Suprapubic skin (tissue), 4 donors: ENCODE measurements around the gene PIEZO1. TPM values are rescaled to one million over a fixed set of nuclear protein-coding genes. Genes with fewer than 3 reads are reported as not detected.

ENCODE experiments used
- DNase-seq, 2 donors: peaks; one replicate each; pipeline ENCODE4 v3.0.0-alpha.2; 2019; ENCODE audit warnings: low spot score in 2 of 2
- H3K27ac ChIP-seq: fragments of 200-600 bp; sonication (generic); one replicate; pipeline ENCODE4 v1.5.1; 2019
- H3K27me3 ChIP-seq: fragments of 200-600 bp; sonication (generic); one replicate; pipeline ENCODE4 v1.5.1; 2019
- H3K36me3 ChIP-seq: fragments of 200-600 bp; sonication (generic); one replicate; pipeline ENCODE4 v1.5.1; 2019
- H3K4me1 ChIP-seq: fragments of 200-600 bp; sonication (generic); one replicate; pipeline ENCODE4 v1.5.1; 2019
- H3K4me3 ChIP-seq: fragments of 200-600 bp; sonication (generic); one replicate; pipeline ENCODE4 v1.5.1; 2019; ENCODE audit warnings: mild to moderate bottlenecking
- H3K9me3 ChIP-seq: fragments of 200-600 bp; sonication (generic); one replicate; pipeline ENCODE4 v1.5.1; 2019
- CTCF ChIP-seq, 2 donors: fragments of 200-600 bp in 1 of 2; fragments of 450-650 bp in 1 of 2; sonication (generic) in 1 of 2; IDR thresholded peaks; one replicate each; pipeline ENCODE4 v1.5.1; 2016 to 2019; ENCODE audit warnings: antibody characterized with exemption in 2 of 2, mild to moderate bottlenecking in 1 of 2, moderate library complexity in 1 of 2
- EP300 ChIP-seq: sonication (generic); formaldehyde crosslinking; IDR thresholded peaks from one replicate; pipeline ENCODE4 v1.6.1; 2017; ENCODE audit warnings: antibody characterized with exemption
- POLR2A ChIP-seq, 2 donors: fragments of 450-650 bp; IDR thresholded peaks; one replicate each; pipeline ENCODE4 v1.6.1; 2017; ENCODE audit warnings: antibody characterized with exemption in 2 of 2, mild to moderate bottlenecking in 2 of 2, moderate library complexity in 2 of 2
- POLR2AphosphoS5 ChIP-seq, 3 donors: sonication (generic); formaldehyde crosslinking; IDR thresholded peaks; one replicate each; pipeline ENCODE4 v1.6.1; 2017; ENCODE audit warnings: antibody characterized with exemption in 3 of 3
- WGBS: methylation state at CpG from one replicate; pipeline ENCODE4 v1.1.5; 2018; 5-methylcytosine and 5-hydroxymethylcytosine counted together
- total RNA-seq, 4 donors: library from RNA; depleted of rRNA; stranded (reverse); fragments of >200 nt; gene quantifications; one replicate each; pipeline ENCODE4 v1.1.0, GENCODE V29; 2016

Gene PIEZO1
- total RNA-seq, 4 donors from 2014 or later = 185 to 269 (median 224) TPM

DNA sequence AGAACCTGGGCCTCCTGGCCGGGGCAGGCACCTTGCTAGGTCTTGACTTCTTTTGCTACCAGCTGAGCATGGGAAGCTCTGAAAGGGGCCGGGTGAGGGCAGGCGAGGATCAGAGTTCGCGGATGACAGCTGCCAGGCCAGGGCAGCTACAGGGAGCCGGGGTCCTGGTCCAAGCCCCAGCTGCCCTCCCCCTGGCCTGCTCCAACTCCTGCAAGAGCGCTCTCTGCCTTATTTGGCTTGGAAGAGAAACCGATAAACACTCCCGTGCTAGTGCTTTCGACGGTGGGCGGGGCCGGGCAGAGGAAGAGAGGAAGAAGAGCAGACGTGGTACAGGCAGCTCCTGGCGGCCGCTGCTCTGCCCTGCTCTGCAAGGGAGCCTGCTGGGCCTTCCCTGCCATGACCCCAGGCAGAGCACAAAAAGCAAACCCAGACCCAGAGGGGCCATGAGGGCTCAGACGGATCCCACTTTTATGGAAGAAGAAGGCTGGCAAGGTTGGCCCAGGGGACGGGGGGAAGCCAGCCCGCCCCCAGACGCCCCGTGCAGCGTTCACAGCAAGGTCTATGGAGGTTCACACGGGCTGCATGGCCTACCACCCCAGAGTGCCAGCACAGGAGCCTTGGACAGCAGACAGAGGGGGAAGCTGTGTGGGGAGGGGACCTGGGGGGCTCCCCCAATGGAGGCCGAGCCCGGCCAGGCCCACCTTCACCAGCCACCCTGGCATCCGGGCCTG lies 25.6 kb downstream of the PIEZO1 start:
- TF ChIP-seq POLR2AphosphoS5 (IDR thresholded peaks at IDR 0.05) = no peak
- TF ChIP-seq EP300 = no peak
- no peak for TF ChIP-seq CTCF (IDR thresholded peaks at IDR 0.05)
- TF ChIP-seq POLR2A (IDR thresholded peaks at IDR 0.05) = no peak
- Histone ChIP-seq H3K27ac (no peak overlapping the region), H3K4me1 (peaks cover 64% of the 10 kb centered on the region), H3K27me3 (no peaks in the 10 kb centered on the region), H3K9me3 (no peaks in the 10 kb centered on the region), H3K36me3 (peaks cover 5% of the 10 kb centered on the region), H3K4me3 (no peak overlapping the region)
- WGBS = 80% methylated on average over 20 of the region's 26 CpGs
- no peak for DNase-seq

DNA sequence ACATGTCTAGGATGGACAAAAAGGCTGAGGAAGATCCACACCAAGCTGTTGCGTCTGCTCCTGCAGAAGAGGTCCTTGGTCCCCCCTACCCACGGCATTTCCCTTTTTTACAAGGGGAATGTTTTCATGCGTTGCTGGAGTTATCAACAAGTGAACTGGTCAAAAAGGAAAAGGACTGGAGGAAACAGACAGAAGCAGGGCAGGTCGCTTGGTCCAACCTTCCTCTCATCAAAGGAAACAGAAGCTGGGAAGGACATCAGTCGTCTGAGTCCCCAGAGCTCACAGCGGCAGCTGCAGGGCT lies 26.1 kb downstream of the PIEZO1 start:
- H3K27ac ChIP-seq = no peak overlapping the region
- peaks cover 65% of the 10 kb centered on the region for H3K4me1 ChIP-seq
- H3K4me3 ChIP-seq = no peak overlapping the region
- H3K9me3 ChIP-seq = no peaks in the 10 kb centered on the region
- H3K27me3 ChIP-seq = no peaks in the 10 kb centered on the region
- H3K36me3 ChIP-seq = peaks cover 5% of the 10 kb centered on the region
- no peak for TF ChIP-seq EP300
- TF ChIP-seq POLR2AphosphoS5 (IDR thresholded peaks at IDR 0.05) = no peak
- TF ChIP-seq CTCF (IDR thresholded peaks at IDR 0.05) = no peak
- no peak for TF ChIP-seq POLR2A (IDR thresholded peaks at IDR 0.05)
- WGBS = 90% methylated on average over 6 of the region's 6 CpGs
- DNase-seq = no peak

DNA sequence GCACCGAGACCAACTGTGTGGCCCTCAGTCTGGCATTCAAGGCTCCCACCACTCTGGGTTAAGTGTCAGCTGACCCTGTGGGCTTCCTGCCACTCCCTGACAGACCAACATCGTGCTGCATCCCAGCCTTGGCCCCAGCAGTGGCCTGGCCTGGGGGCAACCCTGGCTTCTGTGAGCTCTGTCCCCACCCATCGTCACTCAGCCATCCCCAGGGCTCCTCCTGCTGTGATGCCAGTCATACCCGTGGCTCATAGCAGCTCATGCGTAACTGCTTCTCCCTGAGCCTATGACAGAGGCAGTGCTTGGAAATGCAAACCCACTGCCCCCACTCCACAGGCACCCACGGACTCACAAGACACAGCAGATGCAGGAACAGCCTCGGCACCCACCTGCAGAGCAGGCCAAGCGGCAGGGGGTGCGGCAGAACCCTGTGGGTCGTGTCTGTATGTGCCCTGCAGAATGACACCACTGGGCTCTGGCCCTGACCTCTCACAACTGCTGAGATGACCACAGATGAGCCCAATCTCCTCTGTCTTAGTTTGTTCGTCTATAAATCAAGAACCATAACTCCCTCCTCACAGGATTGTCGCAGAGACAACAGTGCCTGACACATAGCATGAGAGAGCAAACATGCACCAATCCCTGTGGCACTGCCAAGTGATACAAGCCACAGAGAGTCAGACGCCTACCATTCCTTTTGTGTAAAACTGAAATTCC lies 26.6 kb downstream of the PIEZO1 start:
- Histone ChIP-seq H3K36me3 (peaks cover under 1% of the 10 kb centered on the region), H3K27ac (no peak overlapping the region), H3K27me3 (no peaks in the 10 kb centered on the region), H3K9me3 (no peaks in the 10 kb centered on the region), H3K4me1 (peaks cover 61% of the 10 kb centered on the region), H3K4me3 (no peak overlapping the region)
- DNase-seq = no peak
- TF ChIP-seq CTCF (IDR thresholded peaks at IDR 0.05) = no peak
- no peak for TF ChIP-seq POLR2A (IDR thresholded peaks at IDR 0.05)
- TF ChIP-seq EP300 = no peak
- TF ChIP-seq POLR2AphosphoS5 (IDR thresholded peaks at IDR 0.05) = no peak
- 92% methylated on average over 4 of the region's 13 CpGs for WGBS

DNA sequence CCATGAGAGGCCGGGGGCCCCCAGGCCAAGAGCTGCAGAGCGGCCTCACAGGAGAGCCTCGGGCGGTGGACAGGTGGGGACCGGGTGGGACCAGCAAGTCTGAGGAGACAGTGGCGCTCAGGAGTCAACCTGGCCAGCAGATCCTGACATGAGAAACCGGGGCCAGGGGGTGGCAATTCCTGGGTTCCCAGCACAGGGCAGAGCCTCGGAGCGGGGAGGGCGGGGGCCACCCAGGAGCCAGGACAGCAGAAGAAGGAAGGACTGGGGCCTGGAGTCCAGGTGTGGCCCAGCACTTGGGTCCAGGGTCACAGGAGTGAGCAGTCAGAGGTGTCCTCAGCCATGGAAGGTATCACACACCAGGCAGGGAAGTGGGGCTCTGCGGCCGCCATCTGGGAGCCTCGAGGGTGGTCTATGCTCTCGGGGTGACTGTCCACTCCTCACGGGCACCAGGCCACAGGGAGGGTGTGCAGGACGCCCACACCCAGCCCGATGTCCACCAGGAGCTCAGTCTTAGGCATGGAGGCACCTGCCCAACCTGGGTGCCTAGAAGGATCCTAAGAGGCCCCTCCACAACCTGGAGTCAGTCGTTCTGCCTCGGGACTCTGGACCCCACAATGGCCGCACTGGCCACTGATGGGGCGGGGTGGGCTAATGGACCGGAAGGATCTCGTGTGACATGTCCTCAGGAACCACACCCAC lies 29.1 kb downstream of the PIEZO1 start:
- 37% methylated on average over 5 of the region's 23 CpGs for WGBS
- Histone ChIP-seq H3K27me3 (no peaks in the 10 kb centered on the region), H3K36me3 (peaks cover 5% of the 10 kb centered on the region), H3K27ac (peak overlapping the region; percentile 10), H3K4me1 (peaks cover 36% of the 10 kb centered on the region), H3K9me3 (no peaks in the 10 kb centered on the region), H3K4me3 (no peak overlapping the region)
- DNase-seq = no peak
- TF ChIP-seq POLR2A (IDR thresholded peaks at IDR 0.05) (no peak), POLR2AphosphoS5 (IDR thresholded peaks at IDR 0.05) (no peak)

GRCh38 chr16:88754912-88755744 lies 29.9 kb downstream of the PIEZO1 start:
- H3K36me3 ChIP-seq = peaks cover 5% of the 10 kb centered on the region
- H3K4me3 ChIP-seq = no peak overlapping the region
- no peak for DNase-seq
- no peaks in the 10 kb centered on the region for H3K9me3 ChIP-seq
- no peaks in the 10 kb centered on the region for H3K27me3 ChIP-seq
- TF ChIP-seq POLR2AphosphoS5 (IDR thresholded peaks at IDR 0.05) = no peak
- no peak for TF ChIP-seq POLR2A (IDR thresholded peaks at IDR 0.05)
- 33% methylated on average over 16 of the region's 42 CpGs for WGBS
- H3K27ac ChIP-seq = peak overlapping the region; percentile 10
- H3K4me1 ChIP-seq = peaks cover 30% of the 10 kb centered on the region
